Stimulated activated CD4-positive, alpha-beta T cell treated with anti-CD3 and anti-CD28 coated beads, Interleukin-4, amount 100 ng/mL, for 48 hours (primary cell): ENCODE results near the gene NDUFB4.
"Not testable (repeated sequence)": the region's sequence is repeated elsewhere in the genome, so short reads cannot be mapped to it uniquely, and the experiment has no call there.

Source experiments
- DNase-seq, 2 donors: peaks; one replicate each; pipeline ENCODE4 v3.0.0-alpha.2; 2020; ENCODE audit warnings: low read depth in 2 of 2

NDUFB4 gene

GRCh38 chr3:120637851-120638559, 41.9 kb downstream of the NDUFB4 start:
- DNase-seq, result no peak

DNA sequence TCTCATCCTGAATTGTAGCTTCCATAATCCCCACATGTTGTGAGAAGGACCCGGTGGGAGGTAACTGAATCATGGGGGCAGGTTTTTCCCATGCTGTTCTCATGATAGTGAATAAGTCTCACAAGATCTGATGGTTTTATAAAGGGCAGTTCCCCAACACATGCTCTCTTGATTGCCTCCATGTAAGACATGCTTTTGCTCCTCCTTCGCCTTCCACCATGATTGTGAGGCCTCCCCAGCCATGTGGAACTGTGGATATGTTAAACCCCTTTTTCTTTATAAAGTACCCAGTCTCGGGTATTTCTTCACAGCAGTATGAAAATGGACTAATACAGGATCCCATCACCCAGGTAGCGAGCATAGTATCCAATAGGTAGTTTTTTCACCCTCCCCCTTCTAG, 42.7 kb downstream of the NDUFB4 start:
- DNase-seq, result not testable (repeated sequence)

- no peak for DNase-seq
Observed at GRCh38 chr3:120640231-120640630, 44.1 kb downstream of the NDUFB4 start.

DNA sequence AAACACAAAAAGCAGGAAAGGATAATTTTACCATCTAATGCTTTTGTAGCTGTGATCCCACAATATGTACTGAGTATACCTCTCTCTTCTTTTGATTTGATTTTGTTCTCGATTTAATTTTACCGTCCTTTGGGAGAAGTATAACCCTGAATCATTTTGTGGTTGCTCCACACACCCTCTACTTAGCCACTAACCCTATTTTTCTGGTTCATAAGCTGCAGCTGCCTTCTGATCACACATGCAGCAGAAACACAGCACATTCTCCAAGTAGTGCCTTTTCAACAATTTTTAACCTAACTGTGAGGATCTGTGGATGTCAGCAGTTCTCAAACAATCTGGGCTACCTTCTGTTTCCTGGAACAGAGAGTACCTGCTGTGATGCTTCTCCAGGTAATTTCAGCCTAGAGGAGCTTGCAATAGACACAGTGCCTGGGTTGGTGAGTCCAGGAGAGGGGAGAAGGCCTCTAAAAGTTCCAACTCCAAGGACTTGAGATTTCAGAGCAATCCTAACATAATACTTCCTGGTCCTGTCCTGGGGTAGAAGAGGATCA, 45.6 kb downstream of the NDUFB4 start:
- no peak for DNase-seq

- DNase-seq, result no peak
Observed at GRCh38 chr3:120642368-120642948, 46.3 kb downstream of the NDUFB4 start.

GRCh38 chr3:120645083-120645845, 49.1 kb downstream of the NDUFB4 start:
- no peak for DNase-seq

- DNase-seq, result no peak
Observed at GRCh38 chr3:120646771-120647432, 50.8 kb downstream of the NDUFB4 start.

DNA sequence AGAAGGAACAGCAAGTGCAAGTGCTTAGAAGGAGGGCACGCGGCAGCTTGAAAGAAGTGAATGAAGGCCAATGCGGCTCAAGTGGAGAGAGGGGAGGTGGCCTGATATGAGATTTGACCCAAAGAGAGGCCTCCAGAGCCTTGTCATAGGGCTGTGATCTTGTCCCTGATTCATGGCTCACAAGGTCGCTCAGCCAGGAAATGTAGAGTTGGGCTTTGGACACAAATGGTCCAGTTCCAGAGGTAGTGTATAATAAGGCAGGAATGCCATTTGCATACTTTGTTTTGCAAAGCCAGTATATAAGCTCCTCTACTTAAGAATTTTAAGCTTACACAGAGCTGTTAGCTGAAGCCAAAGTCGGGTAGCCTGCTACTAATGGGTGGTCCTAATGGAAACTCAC, 52.2 kb downstream of the NDUFB4 start:
- DNase-seq, result no peak

DNA sequence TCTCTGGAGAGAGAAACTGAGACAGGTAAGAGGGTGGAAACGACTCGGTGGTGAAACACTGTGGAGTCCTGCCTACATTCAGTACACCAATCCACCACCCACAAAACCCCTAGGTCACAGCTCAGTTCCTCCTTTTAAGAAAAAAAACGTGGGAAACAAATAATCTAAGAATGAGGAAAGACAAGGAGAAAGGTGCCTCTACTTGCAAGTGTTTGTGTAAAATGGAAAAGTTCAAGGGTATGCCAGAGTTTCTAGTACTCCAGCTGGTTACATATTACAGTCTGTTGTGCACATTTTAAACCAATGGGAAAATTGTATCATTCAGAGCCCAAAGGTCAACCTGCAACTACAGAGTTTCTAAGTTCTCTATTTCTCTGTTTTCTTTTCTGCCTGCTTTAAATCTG, 53.7 kb downstream of the NDUFB4 start:
- DNase-seq, result no peak

GRCh38 chr3:120650311-120650710, 54.2 kb downstream of the NDUFB4 start:
- DNase-seq, result no peak
